Large intestine (tissue), 3 donors: Measurements from ENCODE around the gene IRGQ. TPM values are rescaled to one million over a fixed set of nuclear protein-coding genes. Genes with fewer than 3 reads are reported as not detected.
"Not testable (repeated sequence)": the region's sequence is repeated elsewhere in the genome, so short reads cannot be mapped to it uniquely, and the experiment has no call there.

Experiments used
- DNase-seq, 2 donors: peaks; one replicate each; pipeline versions ENCODE4 v3.0.0 to v3.0.0-alpha.2; 2013
- H3K27ac ChIP-seq: one replicate; pipeline ENCODE4 v1.5.1; 2013; ENCODE audit warnings: low read length
- H3K27me3 ChIP-seq: 2 replicates; pipeline ENCODE4 v1.6.1; 2013; ENCODE audit warnings: low read length; ENCODE audit not compliant: control insufficient read depth, insufficient read depth
- H3K36me3 ChIP-seq: 2 replicates; pipeline ENCODE4 v1.6.1; 2013; ENCODE audit warnings: low read length; ENCODE audit not compliant: control insufficient read depth, insufficient read depth
- H3K4me1 ChIP-seq: one replicate; pipeline ENCODE4 v1.6.1; 2013; ENCODE audit warnings: low read length; ENCODE audit not compliant: control insufficient read depth, insufficient read depth
- H3K4me3 ChIP-seq: one replicate; pipeline ENCODE4 v1.5.1; 2013; ENCODE audit warnings: low read length
- H3K9me3 ChIP-seq: one replicate; pipeline ENCODE4 v1.6.1; 2013; ENCODE audit warnings: mild to moderate bottlenecking, low read depth, low read length, moderate library complexity; ENCODE audit not compliant: control insufficient read depth
- WGBS: methylation state at CpG from one replicate; pipeline ENCODE4 v1.1.5; 2013; ENCODE audit warnings: low lambda C conversion rate; ENCODE audit not compliant: insufficient coverage; 5-methylcytosine and 5-hydroxymethylcytosine counted together
- polyA plus RNA-seq: library from polyadenylated mRNA; unstranded; fragments of 120-200 nt; gene quantifications from one replicate; pipeline ENCODE4 v1.2.1, GENCODE V29; 2013

Gene IRGQ
- polyA plus RNA-seq, 1 donor: 11.5 TPM

DNA sequence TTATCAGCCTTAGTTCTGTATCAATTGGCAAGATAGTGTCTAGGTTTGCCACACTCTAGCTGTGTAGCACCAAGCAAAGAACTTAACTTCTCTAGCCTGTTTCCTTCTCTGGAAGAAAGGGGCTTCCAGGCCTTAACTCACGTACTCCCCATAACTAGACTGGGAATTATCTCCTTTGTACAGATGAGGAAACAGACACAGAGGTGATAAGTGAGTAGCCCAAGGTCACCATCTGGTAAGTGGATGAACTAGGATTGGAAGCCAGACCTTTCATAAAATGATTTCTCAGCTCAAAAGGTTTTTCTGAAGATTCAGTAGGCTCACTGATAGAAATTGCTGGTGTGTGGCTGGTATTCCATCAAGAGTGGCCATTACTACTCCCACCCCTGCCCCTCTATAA, 20.4 kb upstream of the IRGQ start:
- WGBS: no CpG with 5 or more reads among the region's 1 CpG
- no peaks in the 10 kb centered on the region for H3K27me3 ChIP-seq
- DNase-seq: no peak
- H3K36me3 ChIP-seq: peaks cover 28% of the 10 kb centered on the region
- no peak overlapping the region for H3K4me3 ChIP-seq
- peaks cover 4% of the 10 kb centered on the region for H3K4me1 ChIP-seq
- peaks cover 2% of the 10 kb centered on the region for H3K9me3 ChIP-seq
- H3K27ac ChIP-seq: no peak overlapping the region

DNA sequence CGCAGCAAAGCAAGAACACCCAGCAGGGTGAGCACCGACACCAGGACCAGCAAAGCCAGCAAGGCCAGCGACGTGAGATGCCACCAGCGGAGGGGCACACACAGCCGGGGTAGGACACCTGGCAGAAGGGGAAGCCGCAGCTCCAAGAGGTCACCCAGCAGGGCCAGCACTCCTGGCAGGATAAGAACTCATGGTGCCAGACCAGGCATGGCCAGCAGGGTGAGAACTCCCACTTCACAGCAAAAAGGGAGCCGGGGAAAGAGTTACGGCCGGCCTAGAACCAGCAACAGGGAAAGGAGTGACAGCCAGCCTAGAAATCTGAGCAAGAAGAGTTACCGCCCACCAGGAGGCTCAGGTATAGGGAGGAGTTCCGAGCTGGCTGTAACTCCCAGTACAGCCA, 16.4 kb upstream of the IRGQ start:
- Histone ChIP-seq H3K27me3 (no peaks in the 10 kb centered on the region), H3K4me1 (no peaks in the 10 kb centered on the region), H3K27ac (no peak overlapping the region), H3K36me3 (peaks cover 36% of the 10 kb centered on the region), H3K9me3 (no peaks in the 10 kb centered on the region), H3K4me3 (no peak overlapping the region)
- no CpG with 5 or more reads among the region's 12 CpGs for WGBS
- DNase-seq: no peak

DNA sequence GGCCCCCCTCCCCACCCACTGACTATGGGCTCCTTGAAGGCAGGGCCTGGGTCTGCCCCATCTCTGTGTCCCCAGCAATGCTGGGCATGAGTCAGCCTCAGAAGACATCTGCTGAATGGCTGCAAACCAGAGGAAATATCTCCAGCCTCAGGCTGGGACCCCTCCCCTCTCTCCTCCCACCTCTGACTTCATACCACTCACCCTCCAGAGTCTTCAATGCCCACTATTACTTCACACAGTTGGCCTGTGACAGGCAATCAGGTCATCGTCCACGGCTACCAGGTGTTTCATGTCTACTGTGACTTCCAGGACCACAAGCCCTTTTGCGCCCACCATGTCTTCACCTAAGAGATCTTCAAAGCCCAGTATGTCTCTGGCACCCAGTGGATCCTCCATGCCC, 15.9 kb upstream of the IRGQ start, which contains the start of gene SRRM5:
SRRM5 (plus strand) TSS at position 301 of the 400 bp plus-strand sequence; CDS start at position 335, 34 bp downstream.
- no peak within 1 kb of the TSS for H3K27ac ChIP-seq
- H3K4me1 ChIP-seq: no peaks in the 10 kb centered on the region
- H3K9me3 ChIP-seq: no peaks in the 10 kb centered on the region
- H3K4me3 ChIP-seq: no peak within 1 kb of the TSS
- DNase-seq: no peak
- no peaks in the 10 kb centered on the region for H3K27me3 ChIP-seq
- no CpG with 5 or more reads among the region's 3 CpGs for WGBS
- peaks cover 39% of the 10 kb centered on the region for H3K36me3 ChIP-seq

DNA sequence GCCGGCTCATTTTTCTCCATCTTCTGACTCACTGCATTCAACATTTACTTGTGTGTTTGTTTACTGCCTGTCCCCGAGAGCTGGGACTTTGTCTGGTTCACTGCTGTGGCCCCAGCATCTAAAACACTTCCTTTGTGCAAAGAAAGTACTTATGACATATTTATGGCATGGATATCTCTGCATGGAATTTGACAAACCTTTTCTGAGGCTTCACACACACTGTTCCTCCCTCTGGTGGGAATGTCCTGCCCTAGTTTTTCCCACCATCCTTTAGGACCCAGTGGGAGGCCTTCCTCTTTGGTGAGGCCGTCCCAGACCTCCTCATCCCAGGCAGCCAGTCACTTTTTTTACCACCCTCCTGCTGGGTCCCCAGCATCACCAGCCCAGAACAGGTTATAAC, 14.6 kb upstream of the IRGQ start:
- WGBS: no CpG with 5 or more reads among the region's 3 CpGs
- H3K4me3 ChIP-seq: no peak overlapping the region
- H3K36me3 ChIP-seq: peaks cover 41% of the 10 kb centered on the region
- no peak overlapping the region for H3K27ac ChIP-seq
- DNase-seq: no peak
- no peaks in the 10 kb centered on the region for H3K4me1 ChIP-seq
- H3K27me3 ChIP-seq: no peaks in the 10 kb centered on the region
- no peaks in the 10 kb centered on the region for H3K9me3 ChIP-seq

DNA sequence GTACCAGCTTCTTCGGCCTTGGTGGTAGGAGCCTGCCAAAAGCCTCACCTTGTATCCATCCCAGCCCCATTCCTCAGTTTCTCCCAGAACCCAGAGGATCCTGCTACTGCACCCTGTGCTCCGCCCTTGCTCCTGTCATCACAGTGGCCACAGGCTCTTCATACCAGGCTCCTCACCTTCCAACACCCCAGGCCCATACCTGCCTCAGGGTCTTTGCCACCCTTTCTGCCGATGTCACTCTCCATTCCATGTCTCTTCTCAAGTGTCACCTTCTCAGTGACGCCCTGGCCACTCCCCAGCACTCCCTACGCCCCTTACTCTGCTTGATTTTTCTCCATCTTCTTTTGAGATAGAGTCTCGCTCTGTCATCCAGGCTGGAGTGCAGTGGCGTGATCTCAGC, 13.9 kb upstream of the IRGQ start:
- H3K27ac ChIP-seq: no peak overlapping the region
- peaks cover 41% of the 10 kb centered on the region for H3K36me3 ChIP-seq
- H3K27me3 ChIP-seq: no peaks in the 10 kb centered on the region
- no peaks in the 10 kb centered on the region for H3K4me1 ChIP-seq
- no CpG with 5 or more reads among the region's 7 CpGs for WGBS
- no peaks in the 10 kb centered on the region for H3K9me3 ChIP-seq
- no peak for DNase-seq
- no peak overlapping the region for H3K4me3 ChIP-seq

DNA sequence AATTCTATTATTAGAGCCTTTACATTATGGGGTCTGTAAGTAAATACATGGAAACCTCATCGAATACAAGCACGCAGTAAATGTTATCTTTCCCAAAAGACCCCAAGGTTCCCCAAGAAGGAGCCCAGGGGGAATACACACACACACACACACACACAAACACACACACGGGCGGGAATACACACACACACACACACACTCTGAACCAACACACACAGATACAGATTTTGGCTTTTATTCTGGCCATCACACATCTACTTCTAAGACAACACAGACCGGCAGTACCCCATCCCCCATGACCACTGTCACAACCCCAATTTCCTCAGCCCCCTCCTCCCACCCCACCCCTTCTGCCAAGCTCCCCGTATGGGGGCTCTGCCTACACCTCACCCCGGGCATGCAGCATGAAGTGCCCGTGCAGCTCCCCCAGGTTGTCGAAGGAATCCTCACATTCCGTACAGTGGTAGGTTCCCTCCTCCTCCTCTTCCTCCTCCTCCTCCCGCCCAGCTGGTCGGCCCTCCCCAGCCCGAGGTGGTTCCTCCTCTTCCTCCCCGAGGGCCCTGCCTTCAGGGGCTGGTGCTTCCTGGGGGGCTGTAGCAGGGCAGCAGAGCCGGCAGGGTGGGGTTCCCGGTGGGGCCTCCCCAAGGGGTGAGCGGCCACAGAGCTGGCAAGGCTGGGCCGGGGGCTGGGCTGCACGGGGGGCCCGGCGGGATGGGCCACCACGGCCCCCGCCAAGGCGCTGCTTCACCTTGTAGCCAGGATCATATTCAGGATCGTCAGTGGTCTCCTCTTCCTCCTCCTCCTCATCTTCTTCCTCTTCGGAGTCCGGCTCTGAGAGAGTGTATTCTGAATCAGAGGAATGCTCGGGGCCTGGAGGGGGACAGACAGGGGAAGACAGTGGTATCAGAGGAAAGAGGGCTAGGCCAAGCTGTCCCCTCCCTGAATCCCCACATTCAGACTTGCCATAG, 11.6 kb upstream of the IRGQ start:
- no peak overlapping the region for H3K27ac ChIP-seq
- no peak overlapping the region for H3K4me3 ChIP-seq
- H3K27me3 ChIP-seq: no peaks in the 10 kb centered on the region
- no peaks in the 10 kb centered on the region for H3K4me1 ChIP-seq
- no peak for DNase-seq
- peaks cover 23% of the 10 kb centered on the region for H3K36me3 ChIP-seq
- no CpG with 5 or more reads among the region's 28 CpGs for WGBS
- no peaks in the 10 kb centered on the region for H3K9me3 ChIP-seq

DNA sequence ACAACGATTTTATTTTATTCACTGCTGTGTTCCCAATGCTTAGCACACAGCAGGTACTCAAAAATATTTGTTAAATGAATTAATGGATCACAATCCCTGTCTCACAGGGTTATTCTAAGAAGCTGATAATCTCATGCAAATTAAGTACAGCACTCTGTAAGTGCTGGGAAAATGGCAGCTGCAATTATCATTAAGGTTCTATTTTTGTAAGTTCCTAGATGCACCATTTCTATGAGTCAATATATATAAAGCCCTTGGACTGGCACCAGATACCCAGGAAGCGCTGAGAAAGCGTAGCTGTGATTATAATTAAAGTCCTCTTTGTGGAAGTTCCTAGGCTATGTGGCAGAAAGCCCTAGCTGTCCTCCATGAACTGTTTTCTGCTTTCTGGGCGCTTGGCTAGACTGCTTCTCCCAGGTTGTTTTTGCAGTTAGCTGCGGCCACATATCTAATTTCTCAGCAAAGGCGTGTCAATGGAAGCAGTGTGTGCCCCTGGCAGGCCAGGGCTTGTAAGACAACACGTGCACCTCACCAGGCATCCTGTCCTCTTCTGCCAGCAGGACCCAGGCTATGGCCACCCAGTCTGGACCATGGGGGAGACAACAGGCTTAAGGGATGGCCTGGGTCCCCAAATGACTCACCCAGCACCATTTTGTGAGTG, 10.8 kb upstream of the IRGQ start:
- DNase-seq: no peak
- Histone ChIP-seq H3K36me3 (peaks cover 18% of the 10 kb centered on the region), H3K9me3 (no peaks in the 10 kb centered on the region), H3K4me3 (no peak overlapping the region), H3K27me3 (no peaks in the 10 kb centered on the region), H3K4me1 (no peaks in the 10 kb centered on the region), H3K27ac (no peak overlapping the region)
- WGBS: no CpG with 5 or more reads among the region's 7 CpGs

DNA sequence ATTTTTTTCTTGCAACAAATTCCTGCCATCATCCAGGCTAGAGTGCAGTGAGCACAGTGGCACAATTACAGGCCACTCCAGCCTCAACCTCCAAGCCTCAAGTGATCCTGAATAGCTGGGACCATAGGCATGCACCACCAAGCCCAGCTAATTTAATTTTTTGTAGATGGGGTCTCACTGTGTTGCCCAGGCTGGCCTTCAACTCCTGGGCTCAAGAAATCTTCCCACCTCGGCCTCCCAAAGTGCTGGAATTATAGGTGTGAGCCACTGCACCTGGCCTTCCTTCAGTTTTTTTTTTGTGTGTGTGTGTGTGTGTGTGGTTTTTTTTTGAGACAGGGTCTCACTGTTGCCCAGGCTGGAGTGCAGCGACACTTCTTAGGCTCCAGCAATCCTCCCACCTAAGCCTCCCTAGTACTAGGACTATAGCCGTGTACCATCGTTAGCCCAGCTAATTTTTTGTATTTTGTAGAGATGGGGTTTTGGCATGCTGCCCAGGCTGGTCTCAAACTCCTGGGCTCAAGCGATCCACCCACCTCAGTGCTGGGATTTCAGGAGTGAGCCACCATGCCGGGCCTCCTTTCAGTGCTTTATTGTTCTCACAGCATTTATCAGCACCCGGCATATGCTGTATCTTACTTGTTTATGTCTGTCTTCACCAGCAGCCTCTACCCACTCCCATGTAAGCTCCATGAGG, 10.1 kb upstream of the IRGQ start:
- no peaks in the 10 kb centered on the region for H3K9me3 ChIP-seq
- no peak overlapping the region for H3K27ac ChIP-seq
- H3K4me3 ChIP-seq: no peak overlapping the region
- H3K4me1 ChIP-seq: no peaks in the 10 kb centered on the region
- no peaks in the 10 kb centered on the region for H3K27me3 ChIP-seq
- DNase-seq: no peak
- no CpG with 5 or more reads among the region's 7 CpGs for WGBS
- H3K36me3 ChIP-seq: peaks cover 20% of the 10 kb centered on the region

DNA sequence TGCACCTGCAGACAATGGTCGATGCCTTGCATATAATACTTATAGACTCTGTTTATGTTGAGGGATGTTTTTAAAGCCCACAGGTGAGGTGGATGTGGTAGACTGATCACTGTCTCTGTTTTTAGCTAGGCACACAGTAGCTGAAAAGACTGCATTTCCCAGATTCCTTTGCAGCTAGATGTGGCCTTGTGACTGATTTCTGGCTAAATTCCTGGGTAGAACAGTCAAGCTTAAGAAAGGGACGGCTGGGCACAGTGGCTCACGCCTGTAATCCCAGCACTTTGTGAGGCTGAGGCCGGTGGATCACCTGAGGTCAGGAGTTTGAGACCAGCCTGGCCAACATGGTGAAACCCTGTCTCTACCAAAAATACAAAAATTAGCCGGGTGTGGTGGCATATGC, 4.4 kb upstream of the IRGQ start:
- no CpG with 5 or more reads among the region's 5 CpGs for WGBS
- not testable (repeated sequence) for H3K27ac ChIP-seq, H3K9me3 ChIP-seq, H3K4me3 ChIP-seq, H3K27me3 ChIP-seq, DNase-seq
- peaks cover 19% of the 10 kb centered on the region for H3K36me3 ChIP-seq
- H3K4me1 ChIP-seq: peaks cover 11% of the 10 kb centered on the region

DNA sequence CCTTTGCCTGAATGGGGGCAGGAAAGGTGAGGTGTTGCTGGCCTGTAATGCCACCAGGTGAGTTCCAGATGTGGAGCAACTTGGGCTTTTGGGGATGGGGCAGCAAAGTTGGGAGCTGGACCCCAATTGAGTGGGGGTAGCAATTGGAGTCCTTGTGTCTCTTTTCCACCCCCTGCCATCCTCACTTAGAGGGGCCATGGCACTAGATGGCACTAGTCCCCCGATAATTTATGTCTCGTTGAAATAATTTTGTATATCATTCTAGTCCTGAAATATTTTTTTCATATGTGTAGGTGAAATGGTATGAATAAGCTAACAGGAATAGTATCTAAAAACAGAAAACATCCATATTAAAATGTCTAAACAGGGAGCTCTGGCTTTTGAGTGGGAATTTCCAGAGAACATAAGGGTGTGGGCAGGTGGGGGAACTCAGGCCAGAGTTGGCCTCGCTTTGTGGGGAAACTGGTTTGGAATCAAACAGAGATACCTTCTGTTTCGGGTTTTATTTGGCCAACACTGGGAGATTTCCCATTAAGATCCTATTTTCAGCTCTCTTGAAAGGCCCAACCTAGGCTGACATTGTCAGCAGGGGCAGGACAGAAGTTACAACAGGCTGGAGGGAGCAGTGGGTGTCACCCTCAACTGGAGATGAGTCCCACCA, 3.8 kb upstream of the IRGQ start:
- Histone ChIP-seq H3K36me3 (peaks cover 19% of the 10 kb centered on the region), H3K27ac (no peak overlapping the region), H3K9me3 (no peaks in the 10 kb centered on the region), H3K27me3 (no peaks in the 10 kb centered on the region), H3K4me3 (no peak overlapping the region), H3K4me1 (peaks cover 11% of the 10 kb centered on the region)
- WGBS: 85% methylated on average over 2 of the region's 4 CpGs
- no peak for DNase-seq
